AG09309 (cell line): Measurements from ENCODE around the gene FIGN.

Source experiments
- DNase-seq: peaks from one replicate; pipeline ENCODE4 v3.0.0-alpha.2; 2010; ENCODE audit warnings: low read depth
- H3K4me3 ChIP-seq: 2 replicates; pipeline ENCODE4 v1.5.1; 2011; ENCODE audit warnings: mild to moderate bottlenecking, low read depth, low read length, moderate library complexity; ENCODE audit not compliant: control insufficient read depth
- CTCF ChIP-seq: IDR thresholded peaks from 2 replicates; pipeline ENCODE4 v1.5.1; 2011; ENCODE audit warnings: mild to moderate bottlenecking, low read depth, low read length, inconsistent platforms; ENCODE audit not compliant: insufficient read depth, control insufficient read depth; ENCODE audit errors: missing control alignments

FIGN gene

GRCh38 chr2:163630836-163631235 lies 105.0 kb downstream of the FIGN start:
- no peak overlapping the region for H3K4me3 ChIP-seq
- no peak for DNase-seq
- no peak for TF ChIP-seq CTCF

GRCh38 chr2:163626639-163627109 lies 109.1 kb downstream of the FIGN start:
- no peak for DNase-seq
- H3K4me3 ChIP-seq, result no peak overlapping the region
- no peak for TF ChIP-seq CTCF

GRCh38 chr2:163626208-163626607 lies 109.6 kb downstream of the FIGN start:
- no peak for DNase-seq
- no peak for TF ChIP-seq CTCF

GRCh38 chr2:163625632-163626031 lies 110.2 kb downstream of the FIGN start:
- H3K4me3 ChIP-seq, result no peak overlapping the region
- no peak for TF ChIP-seq CTCF
- DNase-seq, result no peak

More at GRCh38 chr2:163626208-163626607, 109.6 kb downstream of the FIGN start:
- no peak overlapping the region for H3K4me3 ChIP-seq

GRCh38 chr2:163621445-163622004 lies 114.3 kb downstream of the FIGN start:
- no peak overlapping the region for H3K4me3 ChIP-seq
- DNase-seq, result no peak
- TF ChIP-seq CTCF, result no peak

- no peak for TF ChIP-seq CTCF
- DNase-seq, result no peak
- H3K4me3 ChIP-seq, result no peak overlapping the region
Observed at GRCh38 chr2:163617517-163617916, 118.3 kb downstream of the FIGN start.
